AG04449 (cell line): ENCODE data around the gene HOATZ.

ENCODE experiments used
- CTCF ChIA-PET: fragments of 350-600 bp; formaldehyde crosslinking; extraction: SDS; loops from one replicate; lab custom pipeline; 2021; ENCODE audit warnings: antibody characterized with exemption; lab: Yijun Ruan, JAX
- POLR2A ChIA-PET: fragments of 400-600, 350-600 bp; formaldehyde crosslinking; extraction: SDS; loops from one replicate; lab custom pipeline; 2020; ENCODE audit warnings: antibody characterized with exemption, inconsistent platforms; lab: Yijun Ruan, JAX
- DNase-seq: peaks from one replicate; pipeline ENCODE4 v3.0.0-alpha.2; 2010; ENCODE audit warnings: low read depth, low spot score
- H3K4me3 ChIP-seq: 2 replicates; pipeline ENCODE4 v1.5.1; 2011; ENCODE audit warnings: low read depth, mild to moderate bottlenecking, control low read depth, low read length
- TF ChIP-seq, protein P1 (sequence below): IDR thresholded peaks from one replicate; pipeline ENCODE4 v1.5.1; 2011; ENCODE audit warnings: mild to moderate bottlenecking, moderate library complexity, low read length, control low read depth, inconsistent platforms; ENCODE audit not compliant: insufficient read depth; ENCODE audit errors: missing control alignments

The HOATZ gene

GRCh38 chr11:111514216-111515031 lies at the start of gene HOATZ:
Gene HOATZ (plus strand): TSS chr11:111514778. CDS start chr11:111514785, 7 bp downstream.
- TF ChIP-seq, protein P1, sequence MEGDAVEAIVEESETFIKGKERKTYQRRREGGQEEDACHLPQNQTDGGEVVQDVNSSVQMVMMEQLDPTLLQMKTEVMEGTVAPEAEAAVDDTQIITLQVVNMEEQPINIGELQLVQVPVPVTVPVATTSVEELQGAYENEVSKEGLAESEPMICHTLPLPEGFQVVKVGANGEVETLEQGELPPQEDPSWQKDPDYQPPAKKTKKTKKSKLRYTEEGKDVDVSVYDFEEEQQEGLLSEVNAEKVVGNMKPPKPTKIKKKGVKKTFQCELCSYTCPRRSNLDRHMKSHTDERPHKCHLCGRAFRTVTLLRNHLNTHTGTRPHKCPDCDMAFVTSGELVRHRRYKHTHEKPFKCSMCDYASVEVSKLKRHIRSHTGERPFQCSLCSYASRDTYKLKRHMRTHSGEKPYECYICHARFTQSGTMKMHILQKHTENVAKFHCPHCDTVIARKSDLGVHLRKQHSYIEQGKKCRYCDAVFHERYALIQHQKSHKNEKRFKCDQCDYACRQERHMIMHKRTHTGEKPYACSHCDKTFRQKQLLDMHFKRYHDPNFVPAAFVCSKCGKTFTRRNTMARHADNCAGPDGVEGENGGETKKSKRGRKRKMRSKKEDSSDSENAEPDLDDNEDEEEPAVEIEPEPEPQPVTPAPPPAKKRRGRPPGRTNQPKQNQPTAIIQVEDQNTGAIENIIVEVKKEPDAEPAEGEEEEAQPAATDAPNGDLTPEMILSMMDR = peak; percentile 20
- no peak for DNase-seq
- POLR2A ChIA-PET = no interaction called here
- CTCF ChIA-PET = interaction anchor here (1.1 to 1.3 kb wide), 2 partner anchors 28 to 68 kb away, joined by 3 read pairs; no protein-coding TSS in a partner anchor
- peak within 1 kb of the TSS; percentile 32 for H3K4me3 ChIP-seq

GRCh38 chr11:111465400-111465799 lies 49.2 kb upstream of the HOATZ start:
- H3K4me3 ChIP-seq = no peak overlapping the region
- TF ChIP-seq, protein P1 = no peak
- CTCF ChIA-PET = interaction anchor here (4.3 kb wide), 1 partner anchor 10 kb away, joined by 36 read pairs; no protein-coding TSS in a partner anchor
- POLR2A ChIA-PET = no interaction called here
- DNase-seq = peak; percentile 38

DNA sequence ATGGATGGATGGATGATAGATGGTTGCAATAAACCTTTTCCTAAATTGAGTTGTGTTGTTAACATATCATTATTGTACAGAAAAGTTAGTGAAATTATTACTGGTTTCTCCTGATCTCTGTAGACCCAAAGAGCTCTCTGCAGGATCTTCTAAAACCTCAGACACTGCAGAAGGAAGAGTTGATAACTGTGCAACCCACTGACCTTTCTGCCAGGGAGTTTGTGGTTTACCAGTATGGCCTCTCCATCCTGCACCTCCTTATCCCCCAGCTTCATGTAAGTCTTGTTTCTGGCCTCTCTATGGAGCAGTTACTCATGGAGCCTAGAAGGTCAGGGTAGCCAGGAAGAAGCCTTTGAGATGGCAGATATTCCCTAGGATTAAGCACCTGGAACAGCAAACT lies 48.0 kb upstream of the HOATZ start:
- TF ChIP-seq, protein P1 = no peak
- POLR2A ChIA-PET = no interaction called here
- no peak for DNase-seq
- no peak overlapping the region for H3K4me3 ChIP-seq
- CTCF ChIA-PET = interaction anchor here (4.3 kb wide), 1 partner anchor 11 kb away, joined by 36 read pairs; no protein-coding TSS in a partner anchor

- DNase-seq = peak; percentile 17
- TF ChIP-seq, protein P1 = no peak
Measured at GRCh38 chr11:111469200-111469599, 45.4 kb upstream of the HOATZ start.

DNA sequence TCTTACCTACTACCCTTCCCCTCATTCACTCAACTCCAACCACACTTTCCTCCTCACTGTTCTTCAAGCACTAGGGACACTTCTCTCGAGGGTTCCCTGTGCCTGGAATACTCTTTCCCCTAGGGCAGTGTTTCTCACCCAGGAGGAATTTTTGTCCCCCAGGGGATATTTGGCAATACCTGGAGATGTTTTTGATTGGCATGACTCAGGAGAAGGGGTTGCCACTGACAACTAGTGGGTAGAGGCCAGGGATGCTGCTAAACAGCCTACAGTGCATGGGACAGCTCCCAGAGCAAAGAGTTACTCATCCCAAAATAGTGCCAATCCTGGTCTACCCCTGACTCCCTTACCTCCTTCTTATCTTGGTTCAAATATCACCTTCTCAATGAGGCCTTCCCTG lies 42.4 kb upstream of the HOATZ start:
- no peak overlapping the region for H3K4me3 ChIP-seq
- POLR2A ChIA-PET = no interaction called here
- TF ChIP-seq, protein P1 = no peak
- CTCF ChIA-PET = interaction anchor here (0.7 to 2.1 kb wide), 3 partner anchors 17 to 368 kb away, joined by 3 to 7 read pairs (median 3); no protein-coding TSS in a partner anchor
- DNase-seq = no peak

More at GRCh38 chr11:111469200-111469599, 45.4 kb upstream of the HOATZ start:
- CTCF ChIA-PET = interaction anchor here (1.2 to 1.8 kb wide), 3 partner anchors 10 to 13 kb away, joined by 3 to 4 read pairs (median 3); no protein-coding TSS in a partner anchor
- POLR2A ChIA-PET = no interaction called here
- no peak overlapping the region for H3K4me3 ChIP-seq

DNA sequence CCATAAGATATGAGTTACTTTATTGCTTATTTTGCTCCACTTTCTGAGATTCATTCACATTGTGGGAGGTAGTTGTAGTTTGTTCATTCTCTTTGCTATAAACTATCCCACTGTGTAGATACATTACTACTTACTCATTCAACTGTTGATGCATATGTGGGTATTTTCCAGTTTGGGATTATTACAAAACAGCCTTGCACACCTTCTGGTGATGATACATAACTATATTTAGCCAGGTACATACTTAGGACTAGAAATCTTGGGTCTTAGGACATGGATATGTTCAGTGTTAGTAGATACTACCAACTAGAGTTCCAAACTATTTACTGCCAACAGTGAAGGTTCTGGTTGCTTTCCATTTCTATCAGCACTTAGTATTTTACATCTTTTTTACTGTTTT lies 40.1 kb upstream of the HOATZ start:
- ChIA-PET CTCF (no interaction called here), POLR2A (interaction anchor here (0.7 kb wide), 1 partner anchor 143 kb away, joined by 3 read pairs; no protein-coding TSS in a partner anchor)
- no peak overlapping the region for H3K4me3 ChIP-seq
- DNase-seq = no peak
- TF ChIP-seq, protein P1 = no peak
